ENCODE results near the gene TADA2B.
A peak's percentile ranks its signal among the peaks of the same experiment; 100 is the strongest.
"Not testable (repeated sequence)": the region's sequence is repeated elsewhere in the genome, so short reads cannot be mapped to it uniquely, and the experiment has no call there.

TADA2B gene

GRCh38 chr4:7101692-7102515 is 58.7 kb downstream of the TADA2B start:
- Mint-ChIP-seq H3K27me3 (peaks cover 49% of the 10 kb centered on the region), H3K4me3 (peak overlapping the region; percentile 77), H3K9me3 (no peaks in the 10 kb centered on the region), H3K27ac (peak overlapping the region; percentile 76), H3K4me1 (peaks cover 22% of the 10 kb centered on the region), H3K36me3 (no peaks in the 10 kb centered on the region)
- peak; percentile 71 for DNase-seq
- CTCF ChIA-PET, result interaction anchor here (0.6 to 2.2 kb wide), 14 partner anchors 10 to 499 kb away, joined by 3 to 10 read pairs (median 4); partner anchors contain the start of genes GRPEL1 and TADA2B

- Mint-ChIP-seq H3K4me3 (peak overlapping the region; percentile 77), H3K27ac (peak overlapping the region; percentile 76), H3K27me3 (peaks cover 47% of the 10 kb centered on the region), H3K4me1 (peaks cover 22% of the 10 kb centered on the region)
- peak; percentile 28 for DNase-seq
- CTCF ChIA-PET, result interaction anchor here (0.6 to 2.2 kb wide), 8 partner anchors 12 to 500 kb away, joined by 3 to 10 read pairs (median 4); partner anchors contain the start of gene GRPEL1
- H3K36me3 Mint-ChIP-seq, H3K9me3 Mint-ChIP-seq: not testable (repeated sequence)
Measured at GRCh38 chr4:7102516-7102909, 59.3 kb downstream of the TADA2B start.

GRCh38 chr4:7103031-7103606 is 59.9 kb downstream of the TADA2B start:
- peak overlapping the region; percentile 77 for H3K4me3 Mint-ChIP-seq
- H3K27me3 Mint-ChIP-seq, result peaks cover 41% of the 10 kb centered on the region
- DNase-seq, result peak; percentile 90
- H3K27ac Mint-ChIP-seq, result peak overlapping the region; percentile 6
- no peaks in the 10 kb centered on the region for H3K36me3 Mint-ChIP-seq
- H3K4me1 Mint-ChIP-seq, result peaks cover 22% of the 10 kb centered on the region
- CTCF ChIA-PET, result interaction anchor here (0.6 to 2.2 kb wide), 6 partner anchors 13 to 501 kb away, joined by 3 to 10 read pairs (median 4); no protein-coding TSS in a partner anchor
- no peaks in the 10 kb centered on the region for H3K9me3 Mint-ChIP-seq

GRCh38 chr4:7103607-7104365 is 60.6 kb downstream of the TADA2B start:
- Mint-ChIP-seq H3K4me3 (peak overlapping the region; percentile 77), H3K27me3 (peaks cover 41% of the 10 kb centered on the region), H3K4me1 (peaks cover 22% of the 10 kb centered on the region), H3K36me3 (no peaks in the 10 kb centered on the region), H3K9me3 (no peaks in the 10 kb centered on the region), H3K27ac (no peak overlapping the region)
- DNase-seq, result peak; percentile 25
- CTCF ChIA-PET, result interaction anchor here (1.0 to 1.9 kb wide), 3 partner anchors 12 to 698 kb away, joined by 3 to 7 read pairs (median 3); no protein-coding TSS in a partner anchor

- Mint-ChIP-seq H3K4me1 (peaks cover 22% of the 10 kb centered on the region), H3K4me3 (peak overlapping the region; percentile 41), H3K9me3 (no peaks in the 10 kb centered on the region), H3K36me3 (no peaks in the 10 kb centered on the region), H3K27me3 (peaks cover 37% of the 10 kb centered on the region), H3K27ac (peak overlapping the region; percentile 37)
- CTCF ChIA-PET, result interaction anchor here (1.0 to 1.2 kb wide), 2 partner anchors 11 to 698 kb away, joined by 3 read pairs; no protein-coding TSS in a partner anchor
- no peak for DNase-seq
Measured at GRCh38 chr4:7104366-7105031, 61.3 kb downstream of the TADA2B start.

GRCh38 chr4:7105276-7105675 is 62.1 kb downstream of the TADA2B start:
- no peaks in the 10 kb centered on the region for H3K36me3 Mint-ChIP-seq
- H3K4me1 Mint-ChIP-seq, result peaks cover 22% of the 10 kb centered on the region
- no peak overlapping the region for H3K4me3 Mint-ChIP-seq
- H3K27ac Mint-ChIP-seq, result no peak overlapping the region
- DNase-seq, result no peak
- peaks cover 37% of the 10 kb centered on the region for H3K27me3 Mint-ChIP-seq
- H3K9me3 Mint-ChIP-seq, result no peaks in the 10 kb centered on the region
- CTCF ChIA-PET, result no interaction called here

GRCh38 chr4:7107166-7107905 is 64.2 kb downstream of the TADA2B start:
- no peak overlapping the region for H3K4me3 Mint-ChIP-seq
- DNase-seq, result no peak
- peaks cover 10% of the 10 kb centered on the region for H3K4me1 Mint-ChIP-seq
- H3K9me3 Mint-ChIP-seq, result no peaks in the 10 kb centered on the region
- H3K27me3 Mint-ChIP-seq, result peaks cover 31% of the 10 kb centered on the region
- CTCF ChIA-PET, result no interaction called here
- no peak overlapping the region for H3K27ac Mint-ChIP-seq
- no peaks in the 10 kb centered on the region for H3K36me3 Mint-ChIP-seq
